OCI-LY3 (cell line): ENCODE results near the gene RRM2.

ENCODE experiments used
- H2AFZ ChIP-seq: fragments of 200-600, 300-600 bp; shearing (Covaris generic); 2 replicates; pipeline ENCODE4 v1.6.0; 2014; ENCODE audit warnings: antibody characterized with exemption, low read depth, low read length
- H3K27ac ChIP-seq: fragments of 200-600, 300-600 bp; sonication (generic); 2 replicates; pipeline ENCODE4 v1.5.1; 2014; ENCODE audit warnings: mild to moderate bottlenecking, low read length, moderate library complexity, mixed read lengths
- H3K27me3 ChIP-seq: fragments of 200-600, 300-600 bp; sonication (generic); 2 replicates; pipeline ENCODE4 v1.6.1; 2014; ENCODE audit warnings: low read depth, low read length, mixed read lengths
- H3K36me3 ChIP-seq: fragments of 200-600, 300-600 bp; sonication (generic); replicated peaks from 2 replicates; pipeline ENCODE3; 2014; ENCODE audit warnings: low read depth, low read length, mixed read lengths
- H3K4me1 ChIP-seq: fragments of 300-600, 200-600 bp; sonication (generic); 2 replicates; pipeline ENCODE4 v1.6.1; 2014; ENCODE audit warnings: low read length, mixed read lengths
- H3K4me2 ChIP-seq: fragments of 200-600, 300-600 bp; sonication (generic); 2 replicates; pipeline ENCODE4 v1.6.1; 2014; ENCODE audit warnings: low read length, mixed read lengths
- H3K4me3 ChIP-seq: fragments of 300-600, 200-600 bp; sonication (generic); 2 replicates; pipeline ENCODE4 v1.5.1; 2014; ENCODE audit warnings: antibody characterized with exemption, mild to moderate bottlenecking, low read length, moderate library complexity
- H3K79me2 ChIP-seq: fragments of 300-600, 200-600 bp; shearing (Covaris generic); 2 replicates; pipeline ENCODE4 v1.6.1; 2014; ENCODE audit warnings: mild to moderate bottlenecking, low read length, mixed read lengths
- H3K9ac ChIP-seq: fragments of 300-600, 200-600 bp; shearing (Covaris generic); 2 replicates; pipeline ENCODE4 v1.6.0; 2014; ENCODE audit warnings: mild to moderate bottlenecking, low read length, moderate library complexity
- H3K9me3 ChIP-seq: fragments of 200-600, 300-600 bp; shearing (Covaris generic); 2 replicates; pipeline ENCODE4 v1.6.1; 2014; ENCODE audit warnings: low read length, mixed read lengths; ENCODE audit not compliant: insufficient read depth
- H4K20me1 ChIP-seq: fragments of 200-600, 300-600 bp; sonication (generic); 2 replicates; pipeline ENCODE4 v1.6.1; 2016; ENCODE audit warnings: low read length, mixed read lengths; ENCODE audit not compliant: insufficient read depth
- EZH2phosphoT487 ChIP-seq: fragments of 200-600 bp; shearing (Covaris generic); IDR thresholded peaks from 2 replicates; pipeline ENCODE4 v1.6.1; 2018; ENCODE audit warnings: antibody characterized with exemption, mixed run types, low read depth
- TF ChIP-seq, protein P1 (sequence below): fragments of 200-600, 300-600 bp; sonication (generic); IDR thresholded peaks from 2 replicates; pipeline ENCODE4 v1.5.1; 2014; ENCODE audit warnings: antibody characterized with exemption, low read length, low read depth

Gene RRM2

DNA sequence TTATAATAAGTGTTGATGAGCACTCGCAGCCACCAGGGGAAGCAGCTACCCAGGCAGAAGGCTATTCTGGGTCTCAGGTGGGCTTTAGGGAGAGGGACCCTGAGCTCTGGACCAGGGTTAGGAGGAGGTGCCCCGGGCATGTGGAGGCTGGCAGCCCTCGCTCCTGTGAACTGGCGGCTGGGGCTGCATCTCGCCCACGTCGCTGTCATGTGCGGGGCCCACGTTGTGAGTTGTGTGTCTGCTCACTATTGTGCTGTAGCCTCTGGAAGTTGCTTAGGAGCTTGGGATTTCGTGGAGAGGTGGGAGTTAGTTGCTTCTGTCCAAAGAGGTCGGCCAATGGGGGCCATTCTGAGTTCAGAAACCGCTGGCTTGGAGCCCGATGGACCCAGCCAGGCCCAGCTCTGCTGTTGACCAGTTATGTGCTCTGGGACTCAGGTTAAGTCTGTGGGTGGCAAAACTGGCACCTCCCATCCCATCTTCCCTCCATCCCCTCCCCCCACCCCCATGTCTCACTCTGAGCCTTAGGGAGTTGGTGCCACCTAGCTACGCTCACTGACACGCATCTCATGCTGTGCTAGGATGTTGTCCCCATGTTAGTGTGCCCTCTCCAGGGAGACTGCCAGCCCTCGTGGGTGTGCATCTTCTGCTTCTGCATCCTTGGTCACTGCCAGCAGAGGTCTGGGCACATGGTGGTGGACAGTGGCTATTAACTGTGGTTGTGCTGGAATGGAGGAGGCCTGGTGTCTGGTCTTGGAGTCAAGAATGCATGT, 18.5 kb downstream of the RRM2 start:
- no peak for TF ChIP-seq EZH2phosphoT487
- Histone ChIP-seq H3K4me2 (no peak overlapping the region), H3K4me1 (no peaks in the 10 kb centered on the region), H3K9me3 (no peaks in the 10 kb centered on the region), H3K36me3 (peaks cover 3% of the 10 kb centered on the region), H3K4me3 (no peak overlapping the region), H3K27me3 (no peaks in the 10 kb centered on the region), H2AFZ (no peak overlapping the region), H4K20me1 (peaks cover 2% of the 10 kb centered on the region; the same call in 1 of the 2 replicates), H3K27ac (no peak overlapping the region), H3K79me2 (no peaks in the 10 kb centered on the region), H3K9ac (no peak overlapping the region)

DNA sequence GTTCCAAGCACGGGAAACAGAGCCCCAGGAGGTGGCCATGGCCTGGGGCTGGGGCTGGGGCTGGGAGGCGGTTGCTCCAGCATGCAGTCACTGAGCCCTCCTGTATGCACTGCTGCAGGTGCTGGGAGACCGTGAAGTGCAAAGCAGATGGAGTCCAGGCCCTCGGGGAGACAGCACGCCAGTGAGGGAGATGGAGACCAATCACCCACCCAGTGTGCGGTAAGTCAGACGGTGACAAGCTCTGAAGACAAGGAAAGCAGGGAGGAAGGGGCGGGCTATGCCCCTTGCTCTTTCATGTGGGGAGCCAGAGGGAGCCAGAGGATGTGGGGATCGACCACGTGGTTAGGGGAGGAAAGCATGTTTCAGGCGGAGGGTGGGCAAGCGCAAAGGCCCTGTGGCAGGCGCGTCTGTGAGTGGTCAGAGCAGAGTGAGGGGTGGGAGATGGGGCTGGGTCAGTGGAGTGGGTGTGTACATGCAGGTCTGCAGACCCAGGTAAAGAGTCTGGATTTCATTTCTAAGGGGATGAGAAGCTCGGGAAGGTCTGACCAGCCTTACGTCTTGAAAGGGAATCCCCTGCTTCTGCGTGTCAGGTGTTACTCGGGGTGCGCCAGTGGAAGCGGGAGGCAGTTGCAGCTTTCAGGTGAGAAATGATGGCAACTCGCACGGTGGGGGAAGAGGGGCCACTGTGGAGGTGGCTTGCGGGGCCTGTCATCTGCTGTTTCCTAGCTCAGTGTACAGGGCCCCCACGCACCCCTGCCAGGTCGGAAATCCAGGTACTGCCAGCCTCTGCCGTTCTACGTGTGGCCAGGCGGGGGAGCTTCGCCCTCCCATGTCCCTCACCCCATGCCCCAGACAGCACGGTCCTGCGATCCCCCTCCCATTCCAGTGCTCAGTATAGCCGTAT, 19.4 kb downstream of the RRM2 start:
- no peak overlapping the region for H2AFZ ChIP-seq
- no peaks in the 10 kb centered on the region for H4K20me1 ChIP-seq
- H3K4me1 ChIP-seq: no peaks in the 10 kb centered on the region
- H3K27ac ChIP-seq: no peak overlapping the region
- peaks cover 3% of the 10 kb centered on the region for H3K36me3 ChIP-seq
- H3K4me2 ChIP-seq: no peak overlapping the region
- TF ChIP-seq EZH2phosphoT487: no peak
- TF ChIP-seq, protein P1, sequence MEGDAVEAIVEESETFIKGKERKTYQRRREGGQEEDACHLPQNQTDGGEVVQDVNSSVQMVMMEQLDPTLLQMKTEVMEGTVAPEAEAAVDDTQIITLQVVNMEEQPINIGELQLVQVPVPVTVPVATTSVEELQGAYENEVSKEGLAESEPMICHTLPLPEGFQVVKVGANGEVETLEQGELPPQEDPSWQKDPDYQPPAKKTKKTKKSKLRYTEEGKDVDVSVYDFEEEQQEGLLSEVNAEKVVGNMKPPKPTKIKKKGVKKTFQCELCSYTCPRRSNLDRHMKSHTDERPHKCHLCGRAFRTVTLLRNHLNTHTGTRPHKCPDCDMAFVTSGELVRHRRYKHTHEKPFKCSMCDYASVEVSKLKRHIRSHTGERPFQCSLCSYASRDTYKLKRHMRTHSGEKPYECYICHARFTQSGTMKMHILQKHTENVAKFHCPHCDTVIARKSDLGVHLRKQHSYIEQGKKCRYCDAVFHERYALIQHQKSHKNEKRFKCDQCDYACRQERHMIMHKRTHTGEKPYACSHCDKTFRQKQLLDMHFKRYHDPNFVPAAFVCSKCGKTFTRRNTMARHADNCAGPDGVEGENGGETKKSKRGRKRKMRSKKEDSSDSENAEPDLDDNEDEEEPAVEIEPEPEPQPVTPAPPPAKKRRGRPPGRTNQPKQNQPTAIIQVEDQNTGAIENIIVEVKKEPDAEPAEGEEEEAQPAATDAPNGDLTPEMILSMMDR: peak; percentile 59
- no peaks in the 10 kb centered on the region for H3K9me3 ChIP-seq
- no peaks in the 10 kb centered on the region for H3K27me3 ChIP-seq
- H3K9ac ChIP-seq: no peak overlapping the region
- H3K79me2 ChIP-seq: no peaks in the 10 kb centered on the region
- no peak overlapping the region for H3K4me3 ChIP-seq

DNA sequence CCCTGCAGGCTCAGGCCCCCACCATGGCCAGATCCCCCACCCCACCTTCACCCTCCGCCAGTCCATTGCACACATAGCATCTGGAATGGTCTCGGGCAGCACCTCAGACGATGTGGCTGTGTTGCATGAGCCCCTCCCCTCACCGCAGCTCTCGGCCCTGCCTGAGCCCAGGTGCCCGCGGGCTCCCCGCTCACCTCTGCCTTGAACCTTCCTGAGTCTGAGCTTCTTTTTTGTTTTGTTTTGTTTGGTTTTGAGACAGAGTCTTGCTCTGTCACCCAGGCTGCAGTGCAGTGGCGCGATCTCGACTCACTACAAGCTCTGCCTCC, 20.1 kb downstream of the RRM2 start:
- Histone ChIP-seq H3K9me3 (no peaks in the 10 kb centered on the region), H3K36me3 (peaks cover 3% of the 10 kb centered on the region), H3K4me3 (no peak overlapping the region), H3K27me3 (no peaks in the 10 kb centered on the region), H3K79me2 (no peaks in the 10 kb centered on the region), H4K20me1 (no peaks in the 10 kb centered on the region), H2AFZ (no peak overlapping the region), H3K27ac (no peak overlapping the region), H3K9ac (no peak overlapping the region), H3K4me2 (no peak overlapping the region), H3K4me1 (no peaks in the 10 kb centered on the region)
- no peak for TF ChIP-seq EZH2phosphoT487
- TF ChIP-seq, protein P1: no peak

DNA sequence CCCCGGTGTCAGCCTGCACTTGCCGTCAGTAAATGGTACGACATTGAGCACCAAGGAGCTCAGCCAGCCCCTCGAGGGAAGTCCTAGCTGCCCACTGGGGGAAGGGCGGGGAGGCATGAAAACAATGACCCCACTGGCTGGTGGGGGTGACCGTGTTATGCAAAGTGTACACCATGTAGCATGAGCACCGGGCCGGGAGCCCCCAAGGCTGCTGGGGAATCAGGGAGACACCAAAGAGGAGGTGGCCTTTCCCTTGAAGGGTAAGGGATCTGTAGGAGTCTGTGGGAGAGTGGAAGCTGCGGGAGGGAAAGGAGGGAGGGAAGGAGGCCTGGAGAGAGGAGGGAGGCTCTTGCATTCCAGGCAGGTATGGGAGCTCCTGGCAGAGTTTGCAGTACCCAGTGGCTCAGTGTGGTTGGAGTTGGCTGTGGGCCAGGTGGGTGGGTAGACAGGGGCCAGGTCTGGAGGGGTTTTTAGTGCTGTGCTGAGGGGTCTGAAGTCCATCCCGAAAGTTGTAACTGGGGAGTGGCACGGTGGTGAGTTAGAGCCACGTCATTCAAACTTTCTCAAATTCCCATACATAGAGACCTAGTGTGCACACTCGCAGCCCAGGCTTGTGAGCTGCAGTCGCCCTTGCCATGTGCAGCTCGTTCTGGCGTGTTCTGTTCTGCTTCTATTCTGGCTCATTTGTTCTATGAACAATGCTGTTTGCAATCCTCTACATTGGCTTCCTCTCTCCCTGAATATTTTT, 22.4 kb downstream of the RRM2 start:
- peaks cover 3% of the 10 kb centered on the region for H3K36me3 ChIP-seq
- H3K9me3 ChIP-seq: no peaks in the 10 kb centered on the region
- no peak overlapping the region for H3K4me2 ChIP-seq
- no peaks in the 10 kb centered on the region for H3K79me2 ChIP-seq
- H3K27me3 ChIP-seq: no peaks in the 10 kb centered on the region
- no peaks in the 10 kb centered on the region for H4K20me1 ChIP-seq
- H2AFZ ChIP-seq: no peak overlapping the region
- H3K4me1 ChIP-seq: no peaks in the 10 kb centered on the region
- H3K9ac ChIP-seq: no peak overlapping the region
- H3K27ac ChIP-seq: no peak overlapping the region
- no peak overlapping the region for H3K4me3 ChIP-seq
- TF ChIP-seq EZH2phosphoT487: no peak
- TF ChIP-seq, protein P1: no peak
